ENCODE results near the gene MED10.

GRCh38 chr5:6359555-6360322, 18.6 kb downstream of the MED10 start:
- TF ChIP-seq CTCF (IDR thresholded peaks at IDR 0.05) (no peak), POLR2A (IDR thresholded peaks at IDR 0.05) (no peak), EP300 (IDR thresholded peaks at IDR 0.05) (no peak)
